Activated CD4-positive, alpha-beta T cell treated with anti-CD3 and anti-CD28 coated beads, Interleukin-2, amount 50 U/mL, for 48 hours (primary cell): ENCODE measurements around the gene SETD3.

Source experiments
- DNase-seq, 2 experiments: peaks; one replicate each; pipeline ENCODE4 v3.0.0-alpha.2; 2020

Gene SETD3

DNA sequence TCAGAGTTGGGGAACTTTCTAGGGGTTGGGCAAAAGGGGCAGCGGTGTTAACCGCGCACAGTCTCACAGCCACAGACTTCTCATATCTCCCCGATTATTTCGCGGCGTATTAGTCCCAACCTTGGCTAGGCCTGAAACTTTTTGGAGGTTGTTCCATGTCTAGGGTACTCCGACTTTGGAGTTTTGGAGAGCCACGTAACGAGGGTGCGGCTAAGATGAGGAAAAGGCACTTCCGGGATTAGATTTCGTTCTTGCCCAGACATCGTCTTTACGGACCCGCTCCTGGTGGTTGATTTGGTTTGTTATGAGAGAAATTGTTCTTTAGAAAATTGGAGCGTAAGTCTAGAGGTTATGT lies 1.1 kb upstream of the SETD3 start:
- DNase-seq = peak; percentile 6 to 23

- DNase-seq = peak; percentile 100
Observed at GRCh38 chr14:99480917-99481744, 472 bp upstream of the SETD3 start, which contains the start of gene CCNK. Gene CCNK (plus strand): TSS chr14:99481409. CDS start chr14:99492678, 11,269 bp downstream.

DNA sequence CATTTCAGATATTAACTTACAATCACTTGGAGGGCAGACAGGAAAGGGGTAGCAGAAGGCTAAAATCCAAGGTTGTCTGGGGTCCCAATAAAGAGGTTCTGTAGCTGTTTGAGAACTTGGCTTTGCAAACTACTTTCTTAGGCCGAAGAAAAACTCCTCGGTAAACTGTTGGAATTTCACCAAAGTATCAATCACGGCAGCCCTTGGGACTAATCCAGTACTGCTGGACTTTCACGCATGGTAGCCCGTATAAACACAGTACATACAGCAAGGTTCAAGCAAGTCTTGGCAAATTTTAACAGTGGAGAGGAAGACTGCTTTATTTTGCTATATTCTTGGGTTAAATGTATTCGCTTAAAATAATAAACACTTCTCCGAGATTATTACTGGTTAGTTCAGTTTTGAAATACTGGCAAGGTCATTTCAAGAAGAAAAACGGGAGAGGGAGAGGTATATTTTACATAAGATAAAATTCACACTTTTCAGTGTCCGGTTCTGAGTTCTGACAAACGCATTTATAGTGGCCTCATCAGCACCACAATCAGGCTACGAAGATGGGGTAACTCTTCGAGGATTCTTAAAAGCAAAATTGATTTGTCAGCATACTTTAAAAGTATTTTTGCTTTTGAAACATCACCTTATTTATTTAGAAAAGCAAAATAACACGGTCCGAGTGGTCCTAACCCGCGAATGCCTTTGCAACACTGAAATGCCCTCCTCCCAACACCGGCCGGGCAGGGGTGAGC lies 1.3 kb downstream of the SETD3 start:
- no peak for DNase-seq

DNA sequence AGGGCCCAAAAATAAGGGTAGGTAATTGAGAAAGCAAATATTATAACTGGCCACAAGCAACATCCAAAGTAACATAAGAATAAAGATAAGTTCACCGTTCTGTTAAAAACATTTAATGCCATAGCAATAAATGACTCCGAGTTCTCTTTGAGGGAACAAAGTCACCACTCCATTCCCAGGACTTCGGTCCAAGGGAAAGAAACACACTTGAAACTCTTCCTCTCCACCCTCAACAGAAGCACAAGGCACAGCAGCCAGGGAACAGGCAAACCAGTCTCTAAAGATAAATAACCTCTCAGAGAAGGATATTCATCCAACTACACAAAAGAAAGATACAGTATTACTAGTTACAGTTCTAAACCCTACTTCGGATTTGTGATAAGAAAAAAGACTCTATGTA lies 2.5 kb downstream of the SETD3 start:
- DNase-seq = no peak

GRCh38 chr14:99476864-99477263 lies 3.8 kb downstream of the SETD3 start:
- DNase-seq = no peak

- no peak for DNase-seq
Observed at GRCh38 chr14:99475660-99476059, 5.0 kb downstream of the SETD3 start.

GRCh38 chr14:99475179-99475578 lies 5.5 kb downstream of the SETD3 start:
- DNase-seq = no peak

DNA sequence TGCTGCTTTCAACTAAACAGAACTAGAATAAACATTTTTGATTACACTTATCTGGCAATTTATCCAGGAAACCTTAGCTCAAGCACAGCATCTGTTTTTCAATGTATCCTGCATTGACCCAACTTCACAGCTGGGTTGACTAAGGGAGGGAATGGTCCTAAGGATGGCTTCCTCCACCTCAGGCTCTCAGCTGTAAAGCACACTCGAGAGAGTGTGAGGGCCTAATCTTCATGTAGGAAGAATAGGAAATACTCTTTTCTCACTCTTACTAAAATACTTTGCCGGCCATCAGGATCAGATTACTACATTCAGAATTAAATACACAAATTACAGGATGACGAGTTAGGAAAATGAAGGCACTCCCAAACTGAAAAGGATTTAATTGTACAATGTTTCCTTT lies 7.2 kb downstream of the SETD3 start:
- no peak for DNase-seq

DNA sequence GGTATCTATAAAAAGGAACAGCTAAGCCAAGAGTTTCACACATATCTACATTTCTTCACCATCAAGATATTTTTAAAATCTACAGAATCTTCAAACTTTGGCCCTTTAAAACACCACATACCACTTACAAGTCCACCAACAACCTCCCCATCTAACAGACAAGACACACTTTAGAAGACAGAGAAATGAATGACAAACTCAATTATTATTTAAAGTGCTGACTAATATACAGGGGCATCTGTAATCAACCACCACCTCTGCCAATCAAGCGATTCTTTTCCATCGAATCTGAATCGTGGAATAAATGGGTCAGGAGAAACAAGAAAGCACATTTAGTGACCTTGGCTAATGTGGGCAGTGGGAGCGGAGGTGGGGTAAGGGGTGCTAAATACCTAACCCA lies 7.7 kb downstream of the SETD3 start:
- DNase-seq = no peak

DNA sequence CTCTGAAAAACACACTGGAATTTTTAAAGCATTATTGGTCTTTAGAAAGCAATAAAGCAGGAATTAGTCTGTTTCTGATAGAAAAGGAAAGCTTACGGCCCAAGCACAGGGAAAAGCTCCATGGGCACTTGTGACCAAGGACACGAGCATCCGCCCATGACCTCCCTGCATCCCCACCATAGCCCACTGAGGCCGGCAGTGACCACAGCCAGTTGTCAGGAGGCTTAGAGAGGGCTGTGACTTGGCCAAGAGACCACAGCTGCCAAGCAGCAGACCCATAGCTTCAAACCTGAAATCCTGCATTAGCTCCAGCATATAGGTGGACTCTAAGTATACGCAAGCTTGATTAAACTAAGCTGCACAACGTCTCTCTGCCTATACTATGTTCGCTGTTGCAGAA lies 8.9 kb downstream of the SETD3 start:
- no peak for DNase-seq

- DNase-seq = no peak
Observed at GRCh38 chr14:99468836-99469592, 11.6 kb downstream of the SETD3 start.

DNA sequence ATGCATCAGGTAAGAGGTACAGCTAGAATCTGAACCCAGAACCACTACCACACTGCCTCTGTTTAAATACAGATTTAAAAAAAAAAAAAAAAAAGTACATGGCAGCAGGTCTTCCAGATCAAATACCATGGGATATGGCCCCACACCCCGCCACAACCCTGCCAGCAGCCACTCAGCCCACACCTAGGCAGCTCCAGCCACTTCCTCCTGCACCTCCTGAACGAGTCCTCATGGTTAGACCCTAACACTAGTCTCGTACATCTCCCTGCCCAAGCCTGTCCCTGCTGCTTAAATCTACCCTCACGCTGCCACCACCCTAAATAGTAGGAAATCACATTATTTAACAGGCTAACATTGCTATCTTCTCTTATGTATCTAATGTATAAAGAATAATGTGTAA lies 12.6 kb downstream of the SETD3 start:
- no peak for DNase-seq

DNA sequence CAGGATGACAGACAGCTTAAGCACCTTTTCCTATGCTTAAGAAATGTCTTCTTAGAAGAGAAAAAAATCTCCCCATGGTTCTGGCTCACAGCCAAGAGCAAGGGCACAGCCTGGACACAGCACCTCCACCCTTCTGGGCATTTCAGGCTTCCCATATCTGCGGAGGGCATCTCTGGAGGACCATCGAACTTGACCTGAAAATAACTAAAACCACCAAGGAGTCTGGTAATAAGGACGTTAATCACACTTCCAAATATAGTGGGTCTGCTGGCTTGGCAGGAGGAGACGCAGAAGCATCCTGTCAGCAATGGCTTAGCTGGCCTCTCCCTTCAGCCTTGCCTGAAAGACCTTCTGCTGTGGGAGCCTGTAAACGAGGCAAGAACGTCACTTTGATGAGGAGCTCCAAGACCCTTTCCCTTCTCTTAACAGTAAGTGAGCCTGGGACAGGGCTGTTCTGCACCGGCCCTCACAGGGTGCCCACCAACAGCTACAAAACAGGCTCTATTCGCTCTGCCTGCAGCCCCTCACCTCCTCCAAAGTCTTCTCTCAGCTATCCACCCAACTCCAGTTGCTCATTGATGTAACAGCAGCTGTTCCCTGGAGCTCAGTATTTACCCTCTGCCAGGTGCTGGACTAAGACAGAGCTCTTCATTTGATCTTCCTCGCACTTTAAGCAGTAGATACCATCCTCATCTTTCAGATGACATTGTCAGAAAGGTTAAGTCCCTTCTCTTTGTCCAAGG lies 13.2 kb downstream of the SETD3 start:
- DNase-seq = no peak

DNA sequence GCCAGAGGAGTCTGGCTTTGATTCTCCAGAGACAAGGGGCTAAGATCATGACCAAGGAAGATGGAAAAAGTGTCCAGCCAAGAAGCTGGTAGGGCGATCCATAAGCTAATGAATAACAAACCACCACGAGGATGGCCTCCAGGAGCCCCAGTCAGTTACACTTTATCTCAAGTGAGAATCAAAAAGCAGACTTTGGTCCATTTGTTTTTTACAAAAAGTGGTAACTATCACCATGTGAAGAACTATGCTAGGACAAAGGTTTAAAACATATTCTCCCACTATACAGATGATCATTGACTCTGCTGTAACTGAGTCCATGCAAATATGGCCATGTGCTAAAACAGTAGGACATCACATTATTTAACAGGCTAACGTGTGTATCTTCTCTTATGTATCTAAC lies 13.9 kb downstream of the SETD3 start:
- DNase-seq = no peak

DNA sequence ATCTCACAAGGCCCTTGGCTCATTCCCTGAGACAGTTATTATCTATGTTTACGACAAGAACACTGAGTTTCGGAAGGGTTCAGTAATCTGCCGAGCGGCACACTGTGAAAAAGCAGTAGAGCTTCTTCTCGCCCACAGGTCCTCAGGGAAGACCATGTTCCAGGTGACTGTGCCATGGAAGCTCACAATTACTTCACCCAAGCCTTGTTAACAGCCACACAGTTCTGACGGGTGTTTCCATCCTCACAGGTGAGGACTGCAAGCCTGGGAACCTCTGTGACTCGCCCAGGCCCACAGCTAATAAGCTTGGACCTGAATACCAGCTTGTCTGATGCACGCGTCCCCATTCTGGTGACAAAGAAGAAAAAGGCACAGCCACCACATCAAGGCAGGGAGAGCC lies 15.4 kb downstream of the SETD3 start:
- no peak for DNase-seq

DNA sequence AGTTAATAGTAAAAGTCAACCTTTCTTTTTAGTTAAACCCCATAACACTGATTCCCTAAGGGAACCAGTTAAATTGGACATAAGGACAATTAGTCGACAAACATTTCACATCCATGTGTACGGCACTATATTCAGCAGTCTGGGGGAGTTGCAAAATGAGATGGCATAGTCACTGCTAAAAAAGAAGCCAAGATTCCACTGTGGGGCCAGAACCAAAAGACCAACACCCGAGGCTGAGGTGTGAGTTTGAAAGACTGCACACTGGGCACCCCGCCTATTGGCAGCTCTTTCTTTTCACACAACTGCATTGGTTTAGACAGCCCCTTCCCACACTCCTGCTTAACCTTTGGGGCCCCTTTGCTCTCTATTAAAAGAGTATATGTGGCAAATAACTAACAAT lies 16.7 kb downstream of the SETD3 start:
- no peak for DNase-seq

- no peak for DNase-seq
Observed at GRCh38 chr14:99462210-99462609, 18.4 kb downstream of the SETD3 start.

DNA sequence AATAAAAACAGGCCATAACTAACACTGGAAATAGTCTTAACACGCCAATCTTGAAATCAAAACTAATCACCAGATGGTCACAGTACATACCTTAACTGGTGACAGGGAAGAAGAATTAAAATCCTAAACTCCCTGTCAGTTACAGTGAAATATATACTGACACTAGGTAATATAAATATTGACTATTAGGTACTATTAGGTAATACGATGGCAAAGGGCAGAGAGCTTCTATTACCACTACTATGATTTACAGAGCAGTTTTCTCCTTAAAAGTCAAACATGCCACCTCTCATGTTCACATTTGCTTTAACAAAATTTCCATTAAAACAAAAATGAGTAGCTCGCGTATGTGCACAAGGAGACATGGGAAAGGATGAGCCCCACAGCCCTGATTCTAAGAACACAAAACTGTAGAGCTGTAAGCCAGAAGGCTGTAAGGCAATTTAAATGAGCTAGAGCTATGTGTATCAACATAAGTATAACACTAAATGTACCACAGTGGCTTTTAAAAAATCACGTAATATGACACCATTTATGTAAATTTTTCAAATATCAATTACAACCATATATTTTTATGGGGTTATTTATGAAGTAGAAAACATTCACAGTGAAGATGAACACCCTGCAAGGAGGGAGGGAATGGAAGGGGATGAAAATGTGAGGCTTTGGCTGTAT lies 19.1 kb downstream of the SETD3 start:
- DNase-seq = no peak

- DNase-seq = no peak
Observed at GRCh38 chr14:99460793-99461192, 19.9 kb downstream of the SETD3 start.

GRCh38 chr14:99459481-99460100 lies 21.1 kb downstream of the SETD3 start:
- no peak for DNase-seq

DNA sequence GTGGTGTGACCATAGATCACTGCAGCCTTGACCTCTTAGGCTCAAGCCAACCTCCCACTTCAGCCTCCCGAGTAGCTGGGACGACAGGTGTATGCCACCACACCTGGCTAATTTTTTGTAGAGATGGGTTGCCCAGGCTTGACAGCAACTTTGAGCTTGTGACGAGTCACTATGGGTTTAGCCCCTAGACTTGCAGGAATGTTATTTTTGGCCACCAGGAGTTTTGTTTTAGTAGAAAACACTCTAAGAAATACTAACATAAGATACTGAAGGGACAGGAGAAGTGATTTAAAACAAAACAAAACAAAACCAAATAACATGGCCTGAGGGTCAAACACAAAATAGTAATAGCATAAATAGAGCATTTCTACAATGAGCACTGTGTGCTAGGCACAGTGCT lies 26.4 kb downstream of the SETD3 start:
- DNase-seq = no peak

DNA sequence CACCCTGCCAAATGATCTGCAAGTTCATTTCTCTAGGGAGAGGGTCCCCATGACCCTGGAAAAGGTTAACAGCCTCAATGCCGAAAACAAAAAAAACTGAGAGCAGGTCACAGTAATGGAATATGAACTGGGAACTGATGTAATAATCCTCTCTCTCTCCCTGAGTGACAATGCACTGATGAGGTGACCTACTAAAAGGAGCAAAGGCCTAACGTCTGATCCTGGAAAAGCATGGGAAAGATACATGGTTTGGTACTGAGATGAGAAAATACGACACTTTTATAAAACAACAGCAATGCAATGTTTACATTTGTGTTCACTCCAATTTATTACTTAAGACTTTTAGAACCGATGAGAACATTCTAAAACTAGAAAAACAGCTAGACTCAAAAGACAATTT lies 27.7 kb downstream of the SETD3 start:
- DNase-seq = no peak
